A549 (cell line): ENCODE measurements around the gene SUV39H2.

ENCODE experiments used
- CBX2 ChIP-seq: fragments of 200-600 bp; sonication (generic); IDR thresholded peaks from 2 replicates; pipeline ENCODE4 v1.6.1; 2016; ENCODE audit warnings: low read depth, mild to moderate bottlenecking, borderline replicate concordance
- CHD2 ChIP-seq: fragments of 150-350 bp; IDR thresholded peaks from 2 replicates; pipeline ENCODE4 v1.6.1; 2014; ENCODE audit warnings: low read length; ENCODE audit not compliant: partially characterized antibody
- EP300 ChIP-seq, 2 experiments: fragments of >200 bp; sonication (Bioruptor Twin); formaldehyde crosslinking; IDR thresholded peaks; 2 replicates in 1 of 2; 3 replicates in 1 of 2; pipeline ENCODE4 v1.6.1; 2016 to 2017
- FOSL2 ChIP-seq, 2 experiments: fragments of 450-650 bp in 1 of 2; fragments of >200 bp in 1 of 2; sonication (Bioruptor Twin) in 1 of 2; formaldehyde crosslinking; IDR thresholded peaks; 2 replicates each; pipeline versions ENCODE4 v1.5.0 to v1.6.1; 2016 to 2020; ENCODE audit warnings: mild to moderate bottlenecking in 1 of 2, moderate library complexity in 1 of 2
- HEYL ChIP-seq: fragments of 250-450 bp; sonication (Bioruptor Pico); IDR thresholded peaks from 2 replicates; pipeline ENCODE4 v1.8.0; 2021; ENCODE audit warnings: mild to moderate bottlenecking, moderate library complexity
- JUN ChIP-seq, 2 experiments: fragments of >200 bp; sonication (Bioruptor Twin); formaldehyde crosslinking; IDR thresholded peaks; 2 replicates in 1 of 2; 3 replicates in 1 of 2; pipeline ENCODE4 v1.6.1; 2016 to 2017
- POLR2A ChIP-seq: IDR thresholded peaks from 2 replicates; pipeline ENCODE4 v1.6.1; 2012; ENCODE audit warnings: mild to moderate bottlenecking, low read length
- RAD21 ChIP-seq, 2 experiments: fragments of >200 bp in 1 of 2; sonication (Bioruptor Twin) in 1 of 2; formaldehyde crosslinking in 1 of 2; IDR thresholded peaks in 1 of 2; conservative IDR thresholded peaks in 1 of 2; 2 replicates in 1 of 2; 3 replicates in 1 of 2; pipeline ENCODE4 v1.6.1; 2012 to 2018; ENCODE audit warnings: inconsistent platforms in 1 of 2
- TF ChIP-seq, protein P1 (sequence below): fragments of 200-600 bp; sonication (generic); IDR thresholded peaks from 2 replicates; pipeline ENCODE4 v1.6.1; 2016; ENCODE audit warnings: antibody characterized with exemption, mild to moderate bottlenecking, moderate library complexity
- TF ChIP-seq, protein P2 (sequence below): fragments of >200 bp; sonication (Bioruptor Twin); formaldehyde crosslinking; IDR thresholded peaks from 3 replicates; pipeline ENCODE4 v1.5.1; 2016

DNA sequence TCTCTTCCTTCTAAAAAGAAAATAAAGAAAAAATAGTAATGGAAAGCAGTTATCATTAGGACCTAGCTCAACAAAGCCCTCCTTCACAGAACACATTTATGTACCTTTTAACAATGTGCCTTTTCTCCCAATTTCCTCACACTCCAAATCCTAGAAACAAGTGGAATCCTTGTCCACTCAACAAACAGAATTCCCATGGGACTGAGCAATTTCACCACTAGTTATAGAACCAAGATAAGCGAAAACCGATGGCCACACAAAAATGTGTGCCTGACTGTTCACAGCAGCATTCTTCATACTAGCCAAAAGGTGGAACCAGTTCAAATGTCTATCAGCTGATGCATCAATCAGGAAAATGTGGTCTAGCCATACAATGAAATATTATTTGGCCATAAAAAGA, 57.9 kb downstream of the SUV39H2 start:
- TF ChIP-seq JUN (IDR thresholded peaks at IDR 0.05) (no peak), POLR2A (no peak), EP300 (IDR thresholded peaks at IDR 0.05) (no peak), FOSL2 (IDR thresholded peaks at IDR 0.05) (no peak), FOSL2 (CRISPR knock-in tag; IDR thresholded peaks at IDR 0.05) (no peak), CBX2 (no peak), CHD2 (no peak), HEYL (no peak), RAD21 (conservative IDR thresholded peaks at IDR 0.05 in 1 of 2, IDR thresholded peaks at IDR 0.05 in 1 of 2) (no peak)
- TF ChIP-seq, protein P1, sequence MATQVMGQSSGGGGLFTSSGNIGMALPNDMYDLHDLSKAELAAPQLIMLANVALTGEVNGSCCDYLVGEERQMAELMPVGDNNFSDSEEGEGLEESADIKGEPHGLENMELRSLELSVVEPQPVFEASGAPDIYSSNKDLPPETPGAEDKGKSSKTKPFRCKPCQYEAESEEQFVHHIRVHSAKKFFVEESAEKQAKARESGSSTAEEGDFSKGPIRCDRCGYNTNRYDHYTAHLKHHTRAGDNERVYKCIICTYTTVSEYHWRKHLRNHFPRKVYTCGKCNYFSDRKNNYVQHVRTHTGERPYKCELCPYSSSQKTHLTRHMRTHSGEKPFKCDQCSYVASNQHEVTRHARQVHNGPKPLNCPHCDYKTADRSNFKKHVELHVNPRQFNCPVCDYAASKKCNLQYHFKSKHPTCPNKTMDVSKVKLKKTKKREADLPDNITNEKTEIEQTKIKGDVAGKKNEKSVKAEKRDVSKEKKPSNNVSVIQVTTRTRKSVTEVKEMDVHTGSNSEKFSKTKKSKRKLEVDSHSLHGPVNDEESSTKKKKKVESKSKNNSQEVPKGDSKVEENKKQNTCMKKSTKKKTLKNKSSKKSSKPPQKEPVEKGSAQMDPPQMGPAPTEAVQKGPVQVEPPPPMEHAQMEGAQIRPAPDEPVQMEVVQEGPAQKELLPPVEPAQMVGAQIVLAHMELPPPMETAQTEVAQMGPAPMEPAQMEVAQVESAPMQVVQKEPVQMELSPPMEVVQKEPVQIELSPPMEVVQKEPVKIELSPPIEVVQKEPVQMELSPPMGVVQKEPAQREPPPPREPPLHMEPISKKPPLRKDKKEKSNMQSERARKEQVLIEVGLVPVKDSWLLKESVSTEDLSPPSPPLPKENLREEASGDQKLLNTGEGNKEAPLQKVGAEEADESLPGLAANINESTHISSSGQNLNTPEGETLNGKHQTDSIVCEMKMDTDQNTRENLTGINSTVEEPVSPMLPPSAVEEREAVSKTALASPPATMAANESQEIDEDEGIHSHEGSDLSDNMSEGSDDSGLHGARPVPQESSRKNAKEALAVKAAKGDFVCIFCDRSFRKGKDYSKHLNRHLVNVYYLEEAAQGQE = no peak
- TF ChIP-seq, protein P2, sequence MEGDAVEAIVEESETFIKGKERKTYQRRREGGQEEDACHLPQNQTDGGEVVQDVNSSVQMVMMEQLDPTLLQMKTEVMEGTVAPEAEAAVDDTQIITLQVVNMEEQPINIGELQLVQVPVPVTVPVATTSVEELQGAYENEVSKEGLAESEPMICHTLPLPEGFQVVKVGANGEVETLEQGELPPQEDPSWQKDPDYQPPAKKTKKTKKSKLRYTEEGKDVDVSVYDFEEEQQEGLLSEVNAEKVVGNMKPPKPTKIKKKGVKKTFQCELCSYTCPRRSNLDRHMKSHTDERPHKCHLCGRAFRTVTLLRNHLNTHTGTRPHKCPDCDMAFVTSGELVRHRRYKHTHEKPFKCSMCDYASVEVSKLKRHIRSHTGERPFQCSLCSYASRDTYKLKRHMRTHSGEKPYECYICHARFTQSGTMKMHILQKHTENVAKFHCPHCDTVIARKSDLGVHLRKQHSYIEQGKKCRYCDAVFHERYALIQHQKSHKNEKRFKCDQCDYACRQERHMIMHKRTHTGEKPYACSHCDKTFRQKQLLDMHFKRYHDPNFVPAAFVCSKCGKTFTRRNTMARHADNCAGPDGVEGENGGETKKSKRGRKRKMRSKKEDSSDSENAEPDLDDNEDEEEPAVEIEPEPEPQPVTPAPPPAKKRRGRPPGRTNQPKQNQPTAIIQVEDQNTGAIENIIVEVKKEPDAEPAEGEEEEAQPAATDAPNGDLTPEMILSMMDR = no peak
